IPS-18c (cell line): ENCODE data around the gene TBC1D16.

Source experiments
- H3K4me3 ChIP-seq: 2 replicates; pipeline ENCODE4 v1.7.0; 2013; ENCODE audit warnings: low read depth, mild to moderate bottlenecking, low read length, moderate library complexity; ENCODE audit not compliant: insufficient read depth
- H3K9me3 ChIP-seq: one replicate; pipeline ENCODE4 v1.6.1; 2013; ENCODE audit warnings: mild to moderate bottlenecking, low read length, moderate library complexity; ENCODE audit not compliant: control insufficient read depth, insufficient read depth

TBC1D16 gene

DNA sequence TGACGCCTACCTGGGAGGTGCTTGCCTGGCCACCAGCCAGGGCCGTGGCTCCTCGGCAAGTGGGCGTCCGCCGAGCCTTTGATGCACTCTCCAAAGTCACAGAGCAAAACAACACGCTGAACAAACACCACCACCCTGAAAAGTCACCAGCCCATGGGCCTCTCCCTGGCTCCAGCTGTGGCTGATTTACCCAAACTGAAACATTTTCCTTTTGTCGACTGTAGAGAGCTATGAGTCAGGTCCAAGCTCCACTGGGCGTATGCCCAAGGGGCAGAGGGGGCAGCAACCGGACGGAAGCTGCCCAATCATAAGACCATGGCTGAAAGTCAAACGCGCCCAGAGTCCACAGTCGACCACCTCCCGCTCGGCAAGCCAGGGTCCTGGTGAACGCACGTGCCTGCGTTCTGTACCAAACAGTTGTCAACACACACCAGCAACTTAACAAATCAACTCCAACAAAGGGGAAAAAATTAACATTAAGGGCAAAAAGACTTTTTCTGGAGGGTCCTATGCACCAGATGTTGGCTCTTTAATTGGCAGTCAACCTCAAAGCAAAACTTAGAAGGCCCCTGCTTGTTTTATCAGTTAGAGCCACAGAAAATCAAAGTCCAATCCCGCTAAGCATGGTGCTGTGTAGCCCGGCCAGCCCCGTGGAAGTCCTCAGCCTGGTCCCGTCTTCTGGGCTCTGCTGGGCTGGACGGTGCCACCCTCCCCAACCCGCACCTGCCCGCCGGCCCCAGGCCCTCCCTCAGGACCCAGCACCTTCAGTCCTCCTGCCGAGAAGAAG is 47.3 kb downstream of the TBC1D16 start:
- H3K9me3 ChIP-seq: no peaks in the 10 kb centered on the region
- no peak overlapping the region for H3K4me3 ChIP-seq

DNA sequence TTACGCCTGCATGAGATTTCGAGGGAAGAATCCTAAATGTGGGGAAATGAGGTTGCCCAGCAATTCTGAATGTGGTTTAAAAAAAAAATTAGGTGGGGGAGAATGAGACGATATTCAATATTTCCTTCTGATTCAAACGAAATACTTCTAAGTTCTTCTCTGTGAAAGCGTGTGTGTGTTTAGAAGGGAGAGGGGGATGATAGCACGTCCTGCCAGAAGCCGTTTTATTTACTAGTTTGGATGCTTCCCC is 47.8 kb downstream of the TBC1D16 start:
- no peak overlapping the region for H3K4me3 ChIP-seq

DNA sequence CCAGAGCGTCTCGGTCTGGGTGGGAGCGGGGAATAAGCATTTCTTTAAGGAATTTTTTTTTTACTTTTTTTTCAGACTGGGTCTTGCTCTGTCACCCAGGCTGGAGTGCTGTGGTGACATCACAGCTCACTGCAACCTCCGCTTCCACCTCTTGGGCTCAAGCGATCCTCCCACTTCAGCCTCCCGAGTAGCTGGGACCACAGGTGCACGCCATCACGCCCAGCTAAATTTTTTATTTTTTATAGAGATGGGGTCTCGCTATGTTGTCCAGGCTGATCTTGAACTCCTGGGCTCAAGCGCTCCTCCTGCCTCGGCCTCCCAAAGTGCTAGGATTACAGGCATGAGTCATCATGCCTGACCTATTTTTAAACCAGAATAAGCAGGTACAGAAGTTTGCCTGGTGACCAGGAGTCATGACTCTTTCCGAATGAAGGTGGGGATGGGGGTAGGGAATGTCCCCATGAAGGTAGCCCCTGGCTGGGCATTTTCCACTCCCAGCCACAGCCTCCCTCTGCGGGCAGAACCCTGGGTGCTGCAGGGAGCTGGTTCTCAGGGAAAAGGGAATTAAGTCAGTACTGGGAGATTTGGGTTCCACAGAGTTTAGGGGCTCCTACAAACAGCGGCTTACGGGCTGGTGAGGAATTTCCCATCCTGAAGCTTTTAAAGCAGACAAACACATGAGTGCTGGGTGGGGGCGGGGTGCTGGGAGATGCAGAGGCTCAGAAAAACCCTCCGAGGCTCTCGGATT is 48.3 kb downstream of the TBC1D16 start:
- Histone ChIP-seq H3K9me3 (no peaks in the 10 kb centered on the region), H3K4me3 (no peak overlapping the region)

More for the DNA sequence above, 47.8 kb downstream of the TBC1D16 start:
- H3K9me3 ChIP-seq: no peaks in the 10 kb centered on the region

DNA sequence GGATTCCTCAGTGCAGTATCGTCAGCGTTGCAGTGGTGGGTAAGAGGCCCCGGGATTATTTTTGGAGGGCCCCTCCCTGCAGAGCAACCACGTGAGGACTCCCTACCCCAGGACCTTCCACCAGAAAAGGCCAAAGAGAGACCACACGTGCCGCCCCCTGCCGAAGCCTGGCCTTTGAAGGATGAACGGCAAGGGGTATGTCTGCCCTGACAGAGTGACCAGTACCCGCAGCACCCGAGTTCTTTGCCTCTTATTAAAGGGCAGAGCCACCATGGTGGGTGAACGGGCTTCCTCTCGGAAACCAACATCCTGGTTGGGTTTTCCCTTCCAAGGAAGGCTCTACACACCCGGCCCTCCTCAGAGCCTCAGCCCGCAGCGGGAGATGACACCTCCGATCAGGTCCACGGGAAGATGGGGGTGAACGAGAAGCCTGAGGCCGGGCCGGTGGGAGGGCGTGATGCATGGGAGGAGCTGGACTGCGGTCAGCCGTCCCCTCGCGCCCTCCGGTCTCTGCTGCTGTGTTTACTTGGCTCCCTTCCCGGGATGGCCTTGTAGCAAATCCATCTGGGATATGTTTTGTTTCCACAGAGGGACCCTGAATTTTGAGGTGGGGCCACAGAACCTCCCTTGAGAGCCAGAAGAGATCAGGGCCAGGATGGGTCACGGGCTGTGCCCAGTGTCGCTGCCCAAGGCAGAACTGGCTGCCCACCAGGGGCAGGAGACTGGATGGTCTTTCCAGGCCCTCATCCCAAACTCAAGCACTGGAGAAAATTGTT is 49.1 kb downstream of the TBC1D16 start:
- Histone ChIP-seq H3K9me3 (no peaks in the 10 kb centered on the region), H3K4me3 (no peak overlapping the region)

DNA sequence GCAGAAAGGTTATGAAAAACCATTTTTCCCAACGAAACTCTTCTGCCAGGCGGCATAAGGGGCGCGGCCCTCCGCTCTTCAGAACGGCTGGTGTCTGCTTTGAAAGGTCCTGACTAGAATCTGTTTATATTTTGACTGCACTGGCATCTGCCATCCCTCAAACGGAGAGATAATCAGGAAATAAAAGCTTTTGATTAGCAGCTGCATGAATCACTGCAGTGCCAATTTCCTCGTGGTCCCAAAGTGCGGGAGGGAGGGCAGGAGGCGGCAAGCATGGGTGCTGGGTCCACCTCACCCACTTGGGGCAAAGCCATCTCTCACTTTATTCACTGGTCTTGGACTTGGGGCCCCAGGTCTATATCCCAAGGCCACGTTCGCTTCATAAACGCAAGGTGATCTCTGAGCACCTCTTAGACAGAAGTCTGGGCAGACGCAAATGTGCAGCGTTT is 49.7 kb downstream of the TBC1D16 start:
- Histone ChIP-seq H3K9me3 (no peaks in the 10 kb centered on the region), H3K4me3 (no peak overlapping the region)

DNA sequence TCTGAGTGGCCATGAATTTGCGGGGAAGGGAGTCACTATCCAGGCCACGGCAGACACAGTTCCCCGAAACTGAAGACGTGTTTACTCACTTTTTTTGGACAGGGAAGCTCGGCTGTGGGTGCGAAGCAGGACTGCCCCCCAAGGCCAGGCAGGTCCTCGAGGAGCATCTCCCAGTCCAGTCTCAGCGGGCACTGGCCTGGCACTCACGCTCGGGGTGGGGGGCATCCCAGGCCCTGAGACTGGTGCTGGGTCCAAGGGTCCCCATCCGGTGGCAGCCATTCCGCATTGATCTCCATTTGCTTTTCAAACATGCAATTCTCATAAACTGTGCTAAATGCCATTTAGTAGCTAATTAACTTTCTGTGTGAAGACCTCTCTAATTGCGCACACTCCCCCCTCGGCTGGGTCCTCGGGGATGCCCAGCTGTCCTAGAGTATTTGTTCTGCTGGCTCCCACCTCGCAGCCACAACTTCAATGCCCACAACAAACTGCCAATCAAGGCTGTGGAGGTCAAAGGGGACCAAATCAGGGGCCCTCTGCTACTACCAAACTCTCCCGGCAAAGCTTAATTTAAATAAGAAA is 50.2 kb downstream of the TBC1D16 start:
- no peak overlapping the region for H3K4me3 ChIP-seq
- no peaks in the 10 kb centered on the region for H3K9me3 ChIP-seq

DNA sequence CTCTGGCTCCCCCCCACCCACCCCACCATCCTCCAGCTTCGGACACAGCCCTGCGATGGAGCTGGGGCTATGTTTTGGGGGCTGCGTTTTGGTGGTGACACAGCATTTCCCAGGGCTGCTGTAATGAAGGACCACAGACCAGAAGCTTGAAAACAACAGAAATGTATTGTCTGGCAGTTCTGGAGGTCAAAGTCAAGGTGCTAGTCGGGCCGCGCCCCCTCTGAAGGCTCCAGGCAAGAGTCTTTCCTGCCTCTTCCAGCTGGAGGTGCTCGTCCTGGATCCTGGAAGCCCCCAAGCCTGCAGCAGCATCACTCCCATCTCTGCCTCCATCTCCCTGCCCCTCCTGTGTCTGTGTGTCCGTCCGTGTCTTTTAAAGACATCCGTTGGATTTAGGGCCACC is 50.8 kb downstream of the TBC1D16 start:
- no peak overlapping the region for H3K4me3 ChIP-seq
- H3K9me3 ChIP-seq: no peaks in the 10 kb centered on the region

DNA sequence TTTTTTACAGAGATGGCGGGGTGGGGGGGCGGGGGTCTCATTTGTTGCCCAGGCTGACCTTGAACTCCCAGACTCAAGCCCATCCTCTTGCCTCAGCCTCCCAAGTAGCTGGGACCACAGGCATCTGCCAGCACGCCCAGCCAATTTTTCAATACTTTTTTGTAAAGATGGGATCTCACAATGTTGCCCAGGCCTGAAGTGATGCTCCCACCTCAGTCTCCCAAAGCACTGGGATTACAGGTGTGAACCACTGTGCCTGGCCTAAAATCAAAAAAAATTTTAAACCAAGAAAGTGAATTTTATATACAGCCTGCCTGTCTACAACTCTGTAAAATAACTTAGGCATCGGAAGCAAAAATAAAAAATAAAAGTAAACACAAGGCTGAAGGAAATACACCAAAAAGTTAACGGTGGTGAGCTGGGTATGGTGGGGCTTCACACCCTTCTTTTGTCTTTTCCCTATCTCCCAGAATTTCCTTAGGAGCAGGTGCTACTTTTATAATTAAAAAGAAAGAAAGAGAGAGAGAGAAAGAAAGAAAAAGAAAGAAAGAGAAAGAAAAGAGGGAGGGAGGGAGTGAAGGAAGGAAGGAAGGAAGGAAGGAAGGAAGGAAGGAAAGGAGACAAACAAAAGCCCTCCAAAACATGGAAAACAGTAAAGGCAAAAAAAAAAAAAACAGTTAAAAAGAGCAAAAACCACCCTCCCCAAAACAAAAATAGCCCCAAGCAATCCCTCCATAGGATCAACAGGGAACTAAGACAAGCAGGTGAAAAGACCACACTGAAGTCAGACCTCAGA is 51.4 kb downstream of the TBC1D16 start:
- Histone ChIP-seq H3K4me3 (no peak overlapping the region), H3K9me3 (no peaks in the 10 kb centered on the region)

DNA sequence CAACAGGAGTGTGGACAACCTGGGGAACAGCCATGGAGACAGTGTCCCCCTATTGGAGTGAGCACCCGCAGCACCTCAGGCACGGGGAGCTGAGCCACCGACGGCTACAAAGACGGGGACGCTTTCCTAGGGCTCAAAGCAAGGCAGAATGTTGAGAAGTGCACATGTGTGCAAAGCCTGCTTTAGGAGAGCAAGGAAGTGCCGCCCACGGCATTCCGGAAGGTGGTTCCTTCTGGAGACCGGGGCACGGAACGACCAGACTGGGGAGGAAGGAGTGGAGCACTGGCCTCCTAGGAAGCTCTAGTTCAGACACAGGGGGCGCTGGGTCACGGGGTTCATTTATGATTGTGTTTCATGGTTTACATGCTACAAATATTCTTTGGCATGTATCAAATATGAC is 52.2 kb downstream of the TBC1D16 start:
- Histone ChIP-seq H3K9me3 (no peaks in the 10 kb centered on the region), H3K4me3 (no peak overlapping the region)

DNA sequence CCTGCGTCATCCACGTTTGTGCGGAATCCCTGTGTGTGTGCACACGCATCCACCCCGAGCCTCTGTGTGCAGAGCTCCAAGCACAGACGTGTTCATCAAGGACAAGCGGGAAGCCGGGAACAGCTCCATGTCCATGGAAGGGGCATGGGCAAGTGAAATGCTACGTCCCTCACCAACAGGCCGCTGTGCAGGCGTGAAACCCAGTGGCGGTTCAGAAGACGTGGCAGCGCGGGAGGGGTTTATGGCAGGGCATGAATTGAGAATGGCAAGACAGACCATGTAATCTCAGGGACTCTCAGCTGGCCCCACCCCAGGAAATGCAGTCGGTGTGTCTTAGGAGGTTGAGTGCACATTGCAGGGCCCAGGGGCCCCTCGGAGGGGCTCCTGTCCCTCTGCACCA is 52.7 kb downstream of the TBC1D16 start:
- Histone ChIP-seq H3K9me3 (no peaks in the 10 kb centered on the region), H3K4me3 (no peak overlapping the region)

DNA sequence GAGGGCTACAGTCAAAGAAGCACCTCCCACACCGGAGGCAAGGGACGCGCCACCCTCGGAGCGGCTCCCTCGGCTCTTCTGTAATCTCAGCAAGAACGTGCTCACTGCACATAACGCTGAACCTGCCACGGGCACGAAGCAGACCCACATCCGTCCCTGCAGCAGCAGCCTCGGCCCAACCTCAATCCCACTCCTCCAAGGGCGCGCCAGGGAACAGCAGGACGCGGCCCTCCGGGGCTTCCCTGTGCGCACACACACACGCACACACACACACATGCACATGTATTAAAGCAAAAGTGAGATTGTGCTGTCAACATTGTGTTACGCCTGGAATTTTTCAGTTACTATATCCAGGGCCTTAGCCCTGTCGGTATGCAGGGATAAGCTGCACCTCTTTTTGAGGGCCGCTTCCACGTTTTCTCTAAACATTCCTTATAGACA is 54.0 kb downstream of the TBC1D16 start:
- Histone ChIP-seq H3K4me3 (no peak overlapping the region), H3K9me3 (no peaks in the 10 kb centered on the region)

DNA sequence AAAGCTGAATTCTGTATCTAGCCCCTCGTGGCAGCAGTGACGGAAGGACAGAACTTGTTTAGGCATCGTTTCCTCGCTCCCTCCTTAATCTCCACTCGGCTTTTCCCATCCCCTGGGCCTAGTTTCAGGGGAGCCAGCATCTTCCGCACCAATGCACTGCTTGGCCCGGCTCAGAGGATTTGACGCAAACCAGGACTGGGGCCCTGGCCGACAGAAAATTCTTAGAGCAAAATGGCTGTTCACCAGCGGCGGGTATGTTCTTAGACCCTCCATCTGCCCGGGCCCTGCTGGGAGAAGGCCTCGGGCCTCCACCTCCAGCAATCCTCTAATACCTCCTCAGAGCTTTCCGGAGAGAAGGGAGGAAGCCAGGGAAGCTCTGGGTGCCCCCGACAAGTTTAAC is 54.6 kb downstream of the TBC1D16 start:
- Histone ChIP-seq H3K4me3 (no peak overlapping the region), H3K9me3 (no peaks in the 10 kb centered on the region)

DNA sequence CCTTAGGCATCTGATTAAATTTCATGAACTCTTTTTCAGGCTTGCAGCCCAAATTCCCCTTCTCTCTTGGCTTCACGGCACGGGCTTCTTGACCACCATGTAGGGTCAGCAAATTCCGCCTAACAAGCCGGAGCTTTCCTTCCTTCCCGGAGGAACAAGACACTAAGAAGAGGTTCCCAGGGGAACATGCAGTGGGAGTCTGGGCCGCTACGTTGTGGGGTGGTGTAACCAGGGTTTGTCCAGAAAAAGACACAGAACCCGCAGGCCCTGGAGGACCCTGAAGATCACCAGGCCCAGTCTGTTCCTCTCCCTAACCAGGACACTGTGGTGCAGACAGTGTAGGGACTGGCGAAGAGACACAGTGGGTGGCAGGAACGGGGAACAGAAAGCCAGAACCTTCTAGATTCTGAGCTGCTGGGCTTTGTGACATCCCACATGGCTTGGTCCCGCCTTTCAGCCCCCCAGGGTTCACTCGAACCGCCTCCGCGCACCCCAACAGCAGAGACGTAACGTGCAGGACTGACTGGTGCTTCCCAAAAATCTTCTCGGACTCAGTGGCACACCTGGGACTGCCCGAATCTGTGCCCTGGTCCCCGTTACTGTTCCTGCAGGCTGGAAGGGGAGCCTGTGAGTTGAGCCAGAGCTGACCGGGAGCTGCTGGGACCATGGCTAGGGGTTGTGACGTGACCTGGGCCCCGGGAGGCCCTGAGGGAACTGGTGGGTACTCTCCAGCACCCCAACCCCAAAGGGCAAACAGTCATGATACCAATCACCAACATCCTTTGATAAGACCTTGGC is 55.2 kb downstream of the TBC1D16 start:
- no peak overlapping the region for H3K4me3 ChIP-seq
- H3K9me3 ChIP-seq: no peaks in the 10 kb centered on the region

DNA sequence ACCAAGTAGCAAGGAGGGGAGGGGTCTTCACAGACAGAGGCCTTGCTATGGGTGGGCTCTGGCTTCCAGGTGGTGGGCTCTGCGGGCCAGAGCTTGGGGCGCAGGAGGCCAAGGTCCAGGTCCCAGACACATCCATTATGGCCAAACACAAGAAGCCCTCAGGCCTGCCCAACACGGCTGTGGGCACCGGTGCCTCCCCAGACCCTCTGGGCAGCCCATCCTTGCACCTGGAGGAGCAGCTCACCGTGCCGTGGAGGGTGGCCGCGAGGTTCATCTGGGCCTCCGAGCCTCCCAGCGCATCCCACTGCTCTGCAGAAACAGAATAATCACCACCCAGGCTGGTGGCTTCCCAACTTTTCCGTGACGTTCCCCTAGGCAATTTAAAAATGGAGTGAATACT is 55.9 kb downstream of the TBC1D16 start:
- H3K4me3 ChIP-seq: no peak overlapping the region
- no peaks in the 10 kb centered on the region for H3K9me3 ChIP-seq

DNA sequence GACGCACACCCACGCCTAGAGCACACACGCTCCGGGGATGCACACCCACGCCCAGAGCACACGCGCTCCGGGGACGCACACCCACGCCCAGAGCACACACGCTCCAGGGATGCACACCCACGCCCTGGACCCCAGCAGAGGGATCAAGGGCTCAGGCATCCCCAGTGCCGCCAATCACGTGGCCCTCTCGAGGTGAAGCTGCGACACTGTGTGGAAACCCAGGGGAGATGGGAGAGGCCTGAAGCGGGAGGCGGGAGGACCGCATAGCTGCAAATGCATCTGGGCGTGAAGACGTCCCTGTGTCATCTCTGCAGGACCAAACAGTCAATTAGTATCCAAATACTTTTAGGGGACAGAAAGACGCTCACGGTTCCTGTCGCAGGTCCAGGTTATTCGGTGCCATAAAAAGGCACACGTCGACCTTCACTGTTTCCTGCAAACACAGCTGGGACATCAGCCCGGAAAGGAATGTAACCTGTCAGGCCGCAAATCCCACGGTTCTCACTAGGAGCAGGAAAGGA is 56.4 kb downstream of the TBC1D16 start:
- Histone ChIP-seq H3K4me3 (no peak overlapping the region), H3K9me3 (no peaks in the 10 kb centered on the region)

DNA sequence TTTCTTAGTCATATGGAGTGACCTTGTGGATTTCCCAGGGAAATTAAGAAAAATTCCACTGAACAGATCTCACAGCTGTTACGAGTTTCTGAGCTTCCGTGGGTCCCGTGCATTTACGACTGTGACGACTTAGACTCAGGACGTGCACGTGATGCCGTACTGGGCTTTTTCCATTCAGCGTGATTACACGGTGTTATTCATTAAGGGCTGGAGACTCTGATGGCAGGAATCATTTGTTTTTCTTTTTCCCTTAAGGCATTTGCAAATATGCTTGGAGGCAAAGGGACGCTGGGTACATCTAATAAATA is 57.2 kb downstream of the TBC1D16 start:
- H3K9me3 ChIP-seq: no peaks in the 10 kb centered on the region

More for the DNA sequence above, 57.2 kb downstream of the TBC1D16 start:
- H3K4me3 ChIP-seq: no peak overlapping the region
